GM19455 (cell line): ENCODE measurements around the gene WTAP.
A peak's percentile ranks its signal among the peaks of the same experiment; 100 is the strongest.
"Not testable (repeated sequence)": the region's sequence is repeated elsewhere in the genome, so short reads cannot be mapped to it uniquely, and the experiment has no call there.

Experiments
- ATAC-seq: cut with Tn5 transposase; IDR thresholded peaks from one replicate; pipeline ENCODE4 v1.9.1; 2021; ENCODE audit not compliant: unreplicated experiment

Gene WTAP

DNA sequence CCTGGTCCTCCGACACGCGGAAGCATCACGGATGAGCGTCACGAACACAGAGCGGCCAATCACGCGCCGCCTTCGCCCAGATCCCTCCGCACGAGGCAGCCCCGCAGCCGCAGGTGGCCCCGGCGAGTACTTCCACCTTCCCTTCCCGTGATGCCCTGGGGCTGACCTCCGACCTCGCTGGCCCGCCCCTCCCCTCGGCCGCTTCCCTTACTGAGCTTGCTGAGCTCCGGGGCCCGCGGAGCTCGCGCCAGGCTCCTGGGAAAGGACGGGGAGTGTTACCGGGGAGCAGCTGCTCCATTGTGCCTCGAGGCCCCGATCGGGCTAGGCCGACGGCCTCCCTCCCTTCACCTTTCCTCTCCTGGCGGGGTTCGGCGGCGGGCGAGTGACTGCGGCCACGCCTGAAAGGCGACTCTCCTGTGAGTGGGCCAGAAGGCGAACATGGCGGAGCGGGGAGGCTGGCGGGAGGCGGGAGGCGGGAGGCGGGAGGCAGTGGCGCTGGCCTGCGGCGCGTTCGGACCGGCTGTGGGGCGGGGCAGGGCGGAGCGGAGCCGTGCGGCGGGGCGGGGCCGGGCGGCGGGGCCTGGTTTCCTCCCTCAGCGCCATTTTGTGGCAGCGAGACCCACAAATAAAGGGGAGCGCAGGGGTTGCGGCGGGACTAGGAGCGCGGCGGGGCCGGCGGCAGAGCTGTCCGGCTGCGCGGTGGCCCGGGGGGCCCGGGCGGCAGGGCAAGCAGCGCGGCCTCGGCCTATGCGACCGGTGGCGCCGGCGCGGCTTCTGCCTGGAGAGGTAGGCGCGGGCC is at the start of gene WTAP:
WTAP (plus strand) TSS at position 589 of the 799 bp plus-strand sequence. CDS start 8,760 bp downstream, outside the sequence.
- ATAC-seq, result peak; percentile 80

DNA sequence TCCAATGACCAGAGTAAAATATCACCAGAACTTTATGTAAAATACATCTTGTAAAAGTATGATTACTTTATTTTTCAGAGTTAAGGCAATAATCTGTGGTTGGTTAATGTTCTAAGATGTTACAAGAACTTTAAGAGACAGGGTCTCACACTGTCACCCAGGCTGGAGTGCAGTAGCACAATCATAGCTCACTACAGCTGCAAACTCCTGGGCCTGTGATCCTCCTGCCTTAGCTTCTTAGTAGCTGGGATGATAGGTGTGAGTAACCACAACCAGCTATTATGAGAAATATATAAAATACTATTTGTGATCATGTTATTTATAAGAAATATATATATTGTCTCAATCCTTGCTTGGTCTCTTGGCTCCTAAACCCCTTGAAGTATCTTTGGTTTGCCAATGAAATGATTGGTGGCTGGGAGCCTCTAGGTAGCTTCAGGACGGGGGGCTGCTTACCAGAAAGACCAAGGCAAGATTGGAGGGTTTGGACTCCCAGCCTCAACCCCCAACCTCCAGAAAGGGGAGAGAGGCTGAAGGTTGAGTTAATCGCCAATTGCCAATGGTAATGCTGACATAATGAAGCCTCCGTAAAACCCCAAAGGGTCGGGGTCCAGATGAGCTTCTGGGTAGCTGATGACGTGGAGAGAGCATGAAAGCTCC is 49.7 kb upstream of the WTAP start:
- no peak for ATAC-seq

DNA sequence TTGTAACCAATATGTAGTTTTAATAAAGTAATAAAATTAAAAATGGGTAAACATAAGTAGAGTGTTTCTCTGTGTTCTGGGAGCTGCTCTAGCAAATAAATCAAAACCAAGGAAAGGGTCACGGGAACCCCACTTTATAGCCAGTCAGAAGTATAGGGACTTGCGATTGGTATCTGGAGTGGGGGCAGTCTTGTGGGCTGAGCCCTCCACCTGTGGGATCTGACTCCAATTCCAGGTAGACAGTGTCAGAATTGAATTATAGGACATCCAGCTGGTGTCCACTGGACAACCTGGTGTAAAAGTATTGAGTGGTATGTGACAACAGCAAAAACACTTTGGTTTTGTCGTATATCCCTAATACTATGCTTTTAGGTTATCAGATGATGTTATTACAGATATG is 48.7 kb upstream of the WTAP start:
- ATAC-seq, result no peak

DNA sequence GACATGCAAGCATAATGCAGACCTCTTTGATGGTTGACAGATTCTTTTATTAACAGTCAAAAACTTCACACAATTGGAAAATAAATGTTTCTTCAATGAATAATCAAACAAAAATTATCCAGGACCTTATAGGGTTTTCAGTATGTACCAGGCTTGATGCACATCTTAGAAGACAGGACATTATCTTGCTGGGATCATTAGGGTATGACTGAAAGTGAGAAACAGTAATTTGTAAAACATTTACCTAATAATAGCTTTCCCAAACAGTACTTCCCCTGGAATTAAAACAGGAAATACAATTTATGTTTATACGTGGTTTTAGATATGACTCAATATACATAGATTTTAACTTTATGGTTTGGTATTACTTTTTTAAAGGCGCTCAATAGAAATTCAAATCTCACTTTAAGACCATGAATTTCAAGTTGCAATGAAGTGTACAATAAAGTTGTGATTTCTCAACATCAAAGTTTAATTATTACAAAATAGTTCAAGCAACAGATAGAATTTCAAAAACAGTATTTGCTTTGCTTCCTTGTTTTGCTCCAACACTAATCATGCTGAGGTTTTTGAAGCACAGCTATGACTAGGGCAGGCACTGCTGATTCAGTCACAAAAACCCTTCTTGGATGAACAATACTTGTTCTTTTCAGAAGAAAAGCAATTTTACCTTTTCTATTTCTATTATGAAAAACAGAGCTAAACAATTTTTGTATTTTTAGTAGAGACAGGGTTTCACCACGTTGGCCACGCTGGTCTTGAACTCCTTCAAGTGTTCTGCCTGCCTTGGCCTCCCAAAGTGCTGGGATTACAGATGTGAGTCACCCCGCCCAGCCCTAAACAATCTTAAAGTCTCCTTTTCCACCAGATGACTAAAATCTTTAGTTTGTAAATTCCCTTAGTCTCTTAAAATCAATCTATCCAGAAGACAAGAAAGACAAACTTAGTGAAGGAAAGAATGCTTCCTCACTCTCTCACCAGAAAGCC is 47.9 kb upstream of the WTAP start:
- no peak for ATAC-seq

DNA sequence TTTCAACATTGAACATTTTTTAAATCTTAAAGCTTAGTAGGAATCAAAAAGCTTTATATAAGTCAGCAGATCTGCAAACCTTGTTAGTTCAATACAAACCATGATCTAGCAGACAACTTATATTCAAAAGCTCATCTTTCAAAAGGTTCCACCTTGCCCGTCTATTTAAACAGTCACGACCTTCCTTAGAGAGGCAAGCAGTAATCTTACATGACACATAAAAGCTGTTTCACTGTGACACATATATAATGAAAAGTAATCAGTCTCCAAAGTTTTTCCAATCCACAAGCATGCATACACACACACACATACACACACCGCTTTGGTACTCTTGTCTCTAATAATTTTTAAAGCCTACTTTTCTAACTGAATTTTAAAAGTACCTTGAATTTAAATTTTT is 47.2 kb upstream of the WTAP start:
- no peak for ATAC-seq

DNA sequence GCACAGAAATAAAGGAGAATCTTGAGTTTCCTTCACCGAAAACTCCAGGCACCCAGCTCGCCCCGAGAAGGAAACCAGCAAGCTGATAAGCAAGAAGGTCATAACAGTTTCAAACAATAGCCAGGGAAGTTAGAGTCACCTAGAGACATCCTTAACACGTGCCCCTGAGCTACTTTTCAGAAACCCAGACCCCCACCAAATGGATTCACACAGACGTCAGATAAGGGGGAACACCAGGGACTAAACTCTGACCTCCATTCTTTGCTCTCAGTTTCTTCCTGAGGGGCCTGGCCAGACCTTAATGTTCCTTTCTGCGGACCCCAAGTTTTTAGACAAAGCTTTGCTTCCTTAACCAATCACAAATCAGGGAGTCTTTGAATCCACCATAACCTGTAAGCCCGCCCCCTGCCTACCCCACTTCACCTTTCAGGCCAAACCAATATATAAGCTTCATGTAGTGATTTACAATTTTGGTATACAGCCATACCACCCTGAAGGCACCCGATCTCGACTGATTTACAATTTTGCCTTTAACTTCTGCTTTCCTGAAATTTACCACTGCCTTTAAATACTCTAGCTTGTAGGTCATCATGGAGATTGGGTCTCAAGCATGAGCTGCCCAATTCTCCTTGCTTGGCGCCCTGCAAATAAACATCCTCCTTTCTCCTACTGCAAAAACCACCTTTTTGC is 46.0 kb upstream of the WTAP start:
- no peak for ATAC-seq

DNA sequence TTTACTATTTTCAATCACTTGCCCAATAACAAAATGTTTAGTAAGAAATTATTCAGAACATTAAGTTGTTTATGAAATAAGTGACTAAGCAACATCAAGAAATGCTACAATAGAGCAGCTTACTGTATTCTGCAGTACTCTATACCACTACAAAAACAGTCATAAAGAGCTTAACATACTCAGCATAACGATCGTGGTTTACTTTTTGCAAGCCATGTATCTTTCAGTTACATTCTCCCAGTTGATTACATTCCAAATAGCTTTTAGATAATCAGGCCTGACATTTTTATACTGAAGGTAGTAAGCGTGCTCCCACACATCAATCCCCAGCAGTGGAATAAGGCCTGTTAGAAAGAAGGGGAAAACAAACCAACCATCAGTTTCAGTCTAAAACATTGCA is 45.0 kb upstream of the WTAP start:
- ATAC-seq, result no peak

DNA sequence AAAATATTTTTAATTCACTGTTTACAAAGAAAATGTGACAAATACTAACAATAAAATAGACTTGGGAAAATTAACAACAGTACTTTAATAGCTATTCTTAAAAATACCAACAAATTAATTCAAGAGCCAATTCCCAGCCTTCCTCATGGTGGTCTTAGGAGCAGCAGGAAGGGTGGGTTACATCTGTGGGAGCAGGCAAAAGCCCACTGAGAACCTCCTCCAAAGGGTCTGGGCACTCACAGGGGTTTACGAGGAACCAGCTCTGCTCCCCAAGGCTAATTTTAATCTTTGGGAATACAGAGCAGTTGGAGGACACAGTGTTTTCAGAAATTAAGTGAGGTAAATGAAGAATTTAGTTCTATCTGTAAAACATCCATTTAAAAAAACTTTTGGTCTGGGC is 44.5 kb upstream of the WTAP start:
- ATAC-seq, result no peak

DNA sequence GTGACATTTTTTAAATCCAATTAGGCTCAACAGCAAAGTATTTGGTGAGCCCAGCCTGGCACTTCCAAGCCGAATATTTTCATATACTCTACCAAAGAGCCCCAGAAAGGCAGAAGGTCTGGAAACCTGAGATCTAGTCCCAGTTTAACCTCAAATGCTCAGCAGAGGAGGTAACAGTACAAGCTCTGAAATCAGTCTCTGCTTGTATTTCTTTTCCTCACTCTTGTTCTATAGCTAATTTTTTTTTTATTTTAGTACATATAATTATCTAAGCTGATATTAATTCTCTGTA is 43.3 kb upstream of the WTAP start:
- ATAC-seq, result no peak

DNA sequence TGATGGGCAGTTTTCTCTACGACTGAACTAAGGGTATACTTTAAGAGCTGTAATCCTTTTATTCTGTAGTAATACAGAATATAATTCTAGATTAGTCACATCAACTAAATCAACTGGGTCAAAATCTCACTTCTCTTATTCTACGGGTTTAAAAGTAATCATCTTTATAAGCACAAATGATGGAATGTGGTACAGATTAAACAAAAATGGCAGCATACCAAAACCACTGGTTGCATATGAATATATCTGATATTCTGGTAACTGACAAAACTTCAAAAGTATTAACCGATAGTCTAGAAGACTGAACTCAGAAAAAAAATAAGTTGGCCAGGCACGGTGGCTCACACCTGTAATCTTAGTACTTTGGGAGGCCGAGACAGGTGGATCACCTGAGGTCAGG is 41.3 kb upstream of the WTAP start:
- no peak for ATAC-seq

DNA sequence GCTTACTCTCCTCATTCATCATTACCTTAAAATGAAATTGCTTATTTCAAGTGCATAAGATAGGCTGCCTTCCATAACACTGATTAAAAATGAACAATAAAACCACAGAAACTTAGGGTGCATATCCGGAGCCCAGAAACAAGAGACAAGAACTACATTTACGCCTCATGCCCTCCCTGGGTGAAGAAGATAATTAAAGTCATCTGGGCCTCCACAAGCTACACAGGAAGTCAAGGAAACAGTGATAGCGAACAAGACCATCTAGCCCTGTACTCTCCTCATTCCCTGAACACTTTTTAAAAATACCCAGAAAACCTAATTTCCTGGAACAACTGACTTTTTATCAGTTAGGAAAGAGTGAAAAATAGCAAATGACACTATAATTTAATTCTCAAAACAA is 40.6 kb upstream of the WTAP start:
- ATAC-seq, result no peak

DNA sequence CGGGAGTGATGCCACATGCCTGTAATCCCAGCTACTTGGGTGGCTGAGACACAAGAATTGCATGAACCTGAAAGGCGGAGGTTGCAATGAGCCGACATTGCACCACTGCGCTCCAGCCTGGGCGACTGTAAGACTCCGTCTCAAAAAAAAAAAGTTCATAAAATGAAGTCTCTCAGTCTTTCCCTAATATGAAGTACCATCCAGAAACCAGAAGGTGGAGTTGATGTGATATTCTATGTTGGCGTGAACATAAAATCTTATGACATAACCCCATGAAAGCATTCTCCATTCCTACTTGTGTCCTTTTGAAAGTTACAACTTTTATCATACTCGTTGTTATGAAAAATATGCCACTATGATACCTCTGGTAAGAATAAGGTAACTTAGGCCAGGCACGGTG is 40.0 kb upstream of the WTAP start:
- no peak for ATAC-seq

DNA sequence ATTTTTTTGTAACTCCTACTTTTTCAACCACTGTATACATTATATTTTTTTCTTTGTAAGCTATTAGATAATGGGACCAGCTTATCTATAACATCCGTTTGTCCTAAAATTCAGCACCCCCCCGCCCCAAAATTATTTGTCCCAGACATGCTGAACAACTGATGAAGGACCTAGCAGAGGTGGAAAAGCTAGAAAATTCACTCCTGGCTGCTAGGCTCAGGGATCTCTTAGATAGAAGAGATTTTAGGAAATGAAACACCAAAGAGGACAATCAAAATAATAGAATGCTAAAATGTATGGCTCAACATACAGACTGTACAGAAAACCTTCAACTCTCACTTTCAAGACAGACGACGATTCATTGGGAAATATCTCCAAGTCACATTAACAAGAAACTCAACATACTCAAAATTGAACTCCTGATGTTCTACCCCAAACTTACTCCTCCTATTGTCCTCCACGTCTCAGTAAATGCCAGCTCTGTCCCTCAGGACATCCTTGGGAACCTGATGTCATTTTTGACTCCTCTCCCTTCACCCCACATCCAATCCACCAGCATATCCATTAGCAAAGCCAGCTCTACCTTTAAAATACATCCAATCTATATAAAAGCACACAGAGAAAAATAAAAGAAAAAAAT is 38.9 kb upstream of the WTAP start:
- no peak for ATAC-seq

DNA sequence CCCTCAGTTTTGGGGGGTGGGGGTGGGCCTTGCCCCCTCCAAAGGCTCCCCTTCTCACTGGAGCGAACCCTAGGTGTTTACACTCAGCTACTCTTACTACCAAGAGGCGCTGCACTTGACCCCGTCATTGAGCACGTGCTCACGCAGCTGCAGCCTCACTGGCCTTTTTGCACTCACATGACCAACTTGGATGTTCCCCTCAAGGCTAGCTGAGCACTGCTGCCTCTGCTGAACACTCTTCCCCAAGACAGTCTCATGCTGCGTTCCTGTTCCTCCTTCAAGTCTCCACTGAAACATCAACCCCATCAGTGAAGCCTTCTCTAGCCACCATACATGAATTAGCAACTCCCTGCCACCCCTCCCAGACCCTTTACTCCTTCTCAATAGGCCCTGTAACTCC is 38.3 kb upstream of the WTAP start:
- ATAC-seq, result no peak

DNA sequence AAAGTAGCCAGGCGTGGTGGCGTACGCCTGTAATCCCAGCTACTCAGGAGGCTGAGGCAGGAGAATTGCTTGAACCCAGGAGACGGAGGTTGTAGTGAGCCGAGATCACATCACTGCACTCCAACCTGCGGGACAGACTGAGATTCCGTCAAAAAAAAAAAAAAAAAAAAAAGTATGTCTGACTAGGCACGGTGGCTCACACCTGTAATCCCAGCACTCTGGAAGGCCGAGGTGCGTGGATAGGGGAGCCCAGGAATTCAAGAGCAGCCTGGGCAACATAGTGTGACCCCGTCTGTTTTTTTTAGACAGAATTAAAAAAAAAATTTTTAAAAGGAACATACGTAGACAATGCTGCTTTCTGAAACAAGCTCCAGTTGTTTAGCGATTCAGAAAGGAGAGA is 37.2 kb upstream of the WTAP start:
- ATAC-seq, result not testable (repeated sequence)

DNA sequence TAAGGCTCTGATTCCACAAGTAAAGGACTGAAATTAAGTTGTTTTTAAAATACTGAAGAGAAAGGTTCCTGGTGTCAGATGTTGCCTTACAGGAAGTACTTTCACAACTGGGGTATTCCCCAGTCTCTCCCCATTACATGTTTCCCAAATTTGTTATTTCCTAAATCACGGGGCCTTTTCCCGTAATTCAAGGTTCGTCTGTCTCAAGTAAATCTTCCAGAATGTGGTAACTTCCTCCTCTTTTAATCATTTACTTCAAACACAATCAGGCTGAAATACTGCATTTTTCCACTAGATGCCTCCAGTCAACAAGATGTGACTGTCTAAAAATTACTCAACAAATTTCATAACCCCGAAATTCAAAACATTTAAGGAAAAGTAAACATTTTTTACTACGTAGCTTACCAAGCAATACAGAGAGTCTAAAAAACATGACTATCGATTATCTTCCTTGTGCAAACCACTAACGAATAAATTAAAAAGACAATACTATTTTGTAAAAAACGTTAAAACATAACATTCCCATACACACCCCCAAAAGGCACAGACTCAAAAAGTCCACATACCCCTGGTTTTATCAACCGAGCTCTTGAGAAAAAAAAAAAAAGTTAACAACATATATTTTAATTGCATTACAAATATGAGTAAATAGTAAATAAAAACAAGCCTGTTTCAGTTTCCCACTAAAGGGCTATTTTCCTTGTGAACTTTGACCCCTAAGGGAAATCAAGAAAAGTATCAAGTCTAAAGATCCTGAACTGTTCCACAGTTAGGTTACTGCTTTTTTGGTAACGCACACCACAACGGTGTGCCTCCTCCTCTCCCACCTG is 36.0 kb upstream of the WTAP start:
- ATAC-seq, result no peak

DNA sequence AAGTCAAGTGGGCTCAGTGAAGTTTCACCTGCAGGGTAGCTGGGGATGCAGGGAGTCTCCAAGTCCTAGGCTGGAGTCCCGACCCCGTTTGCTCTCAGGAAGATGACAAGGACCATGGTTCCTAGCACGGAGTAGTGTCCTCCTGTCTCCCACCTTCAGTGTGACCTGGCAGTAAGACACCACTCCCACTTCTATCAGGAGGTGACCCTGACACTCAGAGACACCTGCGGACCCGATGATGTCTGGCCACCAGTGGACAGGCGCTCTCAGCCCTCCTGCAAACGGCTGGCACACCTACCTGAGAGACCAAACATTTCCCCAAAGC is 35.4 kb upstream of the WTAP start:
- ATAC-seq, result no peak

DNA sequence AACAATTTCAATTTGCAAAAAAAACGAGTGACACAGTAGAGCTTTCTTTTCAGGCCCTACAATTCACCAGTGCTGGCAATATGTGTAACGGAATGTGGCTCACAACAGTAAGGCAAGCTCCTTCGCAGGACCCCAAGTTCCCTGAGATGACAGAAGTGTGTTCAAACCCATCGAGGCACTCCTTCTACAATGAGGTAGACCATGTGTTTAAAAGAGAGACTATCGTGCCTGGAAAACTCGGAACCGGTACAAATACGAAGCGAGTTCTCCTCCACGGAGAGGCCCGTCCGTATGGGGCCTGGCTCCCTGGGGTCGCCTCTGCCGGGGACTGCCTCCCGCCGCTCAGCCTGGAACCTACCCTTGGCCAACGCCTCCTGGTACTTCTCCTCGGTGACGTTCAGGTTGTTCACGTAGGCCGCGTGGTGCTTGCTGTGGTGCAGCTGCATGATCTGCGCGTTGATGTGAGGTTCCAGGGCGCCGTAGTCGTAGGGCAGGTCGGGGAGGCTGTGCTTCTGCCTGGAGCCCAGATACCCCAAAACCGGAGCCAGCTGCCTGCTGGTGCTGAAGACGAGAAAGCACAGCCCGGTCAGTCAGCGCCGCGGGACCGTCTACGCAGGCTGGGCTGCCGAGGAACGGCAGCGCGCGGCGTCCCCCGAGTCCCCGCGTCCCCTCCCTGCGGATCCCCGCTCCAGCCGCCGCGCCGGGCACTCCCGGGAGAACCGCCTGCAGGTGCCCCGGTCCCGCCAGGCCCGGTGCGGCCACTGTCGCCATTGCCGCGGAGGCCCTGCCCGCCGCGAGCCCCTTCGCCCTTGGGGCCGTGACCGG is 34.8 kb upstream of the WTAP start:
- peak; percentile 36 for ATAC-seq
